GM23338 (cell line): Measurements from ENCODE around the gene USP36. TPM values are rescaled to one million over a fixed set of nuclear protein-coding genes. Genes with fewer than 3 reads are reported as not detected.

ENCODE experiments used
- ATAC-seq: fragments of 200-7000 bp; cut with Tn5 transposase; 3 replicates; pipeline ENCODE4 v1.9.1; 2020
- DNase-seq: peaks from one replicate; pipeline ENCODE4 v3.0.0-alpha.2; 2015; ENCODE audit warnings: low spot score
- H2AFZ ChIP-seq: fragments of 200-600 bp; sonication (generic); 2 replicates; pipeline ENCODE4 v1.8.0; 2016; ENCODE audit warnings: antibody characterized with exemption, mild to moderate bottlenecking, moderate library complexity
- H3F3A ChIP-seq: fragments of 200-600 bp; sonication (generic); replicated peaks from 2 replicates; pipeline ENCODE4 v1.8.0; 2017; ENCODE audit warnings: antibody characterized with exemption, mixed run types, low read depth
- H3K27ac ChIP-seq: fragments of 200-600 bp; sonication (generic); 2 replicates; pipeline ENCODE4 v1.6.1; 2016; ENCODE audit warnings: low read depth
- H3K27me3 ChIP-seq: fragments of 200-600 bp; sonication (generic); 2 replicates; pipeline ENCODE4 v1.8.0; 2016; ENCODE audit warnings: mild to moderate bottlenecking, mixed run types, moderate library complexity; ENCODE audit not compliant: insufficient read depth
- H3K36me3 ChIP-seq: fragments of 200-600 bp; sonication (generic); 2 replicates; pipeline ENCODE4 v1.8.0; 2016; ENCODE audit warnings: mild to moderate bottlenecking; ENCODE audit not compliant: insufficient read depth
- H3K4me1 ChIP-seq: fragments of 200-600 bp; sonication (generic); 2 replicates; pipeline ENCODE4 v1.8.0; 2016; ENCODE audit warnings: mild to moderate bottlenecking, moderate library complexity; ENCODE audit not compliant: insufficient read depth
- H3K4me2 ChIP-seq: fragments of 200-600 bp; sonication (generic); 2 replicates; pipeline ENCODE4 v1.7.1; 2017; ENCODE audit warnings: mixed run types
- H3K4me3 ChIP-seq: fragments of 200-600 bp; sonication (generic); 2 replicates; pipeline ENCODE4 v1.6.1; 2016; ENCODE audit warnings: mixed run types
- H3K79me2 ChIP-seq: fragments of 200-600 bp; sonication (generic); replicated peaks from 2 replicates; pipeline ENCODE4 v1.8.0; 2017; ENCODE audit warnings: mild to moderate bottlenecking; ENCODE audit not compliant: insufficient read depth
- H3K9me2 ChIP-seq: fragments of 200-600 bp; sonication (generic); 2 replicates; pipeline ENCODE4 v1.8.0; 2017; ENCODE audit not compliant: insufficient read depth
- H4K20me1 ChIP-seq: fragments of 200-600 bp; sonication (generic); replicated peaks from 2 replicates; pipeline ENCODE4 v1.8.0; 2017; ENCODE audit warnings: mild to moderate bottlenecking; ENCODE audit not compliant: insufficient read depth
- H3K27ac Mint-ChIP-seq: 2 replicates; pipeline ENCODE4 v1.8.0; 2020; ENCODE audit warnings: inconsistent platforms, mild to moderate bottlenecking, moderate library complexity, mixed read lengths
- H3K27me3 Mint-ChIP-seq: 3 replicates; pipeline ENCODE4 v1.8.0; 2022; ENCODE audit warnings: low read depth, mild to moderate bottlenecking, moderate library complexity, mixed read lengths, inconsistent platforms; ENCODE audit not compliant: insufficient read depth, poor library complexity
- H3K36me3 Mint-ChIP-seq: 3 replicates; pipeline ENCODE4 v1.8.0; 2021; ENCODE audit warnings: low read depth, mild to moderate bottlenecking, inconsistent platforms, moderate library complexity, mixed read lengths
- H3K4me1 Mint-ChIP-seq: 3 replicates; pipeline ENCODE4 v1.8.0; 2020; ENCODE audit warnings: mild to moderate bottlenecking, inconsistent platforms, mixed read lengths
- H3K4me3 Mint-ChIP-seq: 3 replicates; pipeline ENCODE4 v1.8.0; 2021; ENCODE audit warnings: moderate library complexity, mild to moderate bottlenecking, inconsistent platforms, mixed read lengths
- H3K9me3 Mint-ChIP-seq: 3 replicates; pipeline ENCODE4 v1.8.0; 2020; ENCODE audit warnings: moderate library complexity, mild to moderate bottlenecking, inconsistent platforms, mixed read lengths
- CREB1 ChIP-seq: fragments of 250-450 bp; sonication (Bioruptor Pico); IDR thresholded peaks from 2 replicates; pipeline ENCODE4 v1.5.0; 2020; ENCODE audit warnings: low read depth, mild to moderate bottlenecking, moderate library complexity
- EZH2 ChIP-seq: fragments of 200-600 bp; sonication (generic); IDR thresholded peaks from one replicate; pipeline ENCODE4 v1.8.0; 2017; ENCODE audit warnings: antibody characterized with exemption, mild to moderate bottlenecking, low read depth; ENCODE audit not compliant: unreplicated experiment
- EZH2phosphoT487 ChIP-seq: fragments of 200-600 bp; sonication (generic); IDR thresholded peaks from one replicate; pipeline ENCODE4 v1.8.1; 2018; ENCODE audit warnings: antibody characterized with exemption; ENCODE audit not compliant: unreplicated experiment
- JUNB ChIP-seq: IDR thresholded peaks from one replicate; pipeline ENCODE4 v1.6.1; 2016; ENCODE audit warnings: antibody characterized with exemption; ENCODE audit not compliant: unreplicated experiment
- NANOG ChIP-seq: IDR thresholded peaks from 2 replicates; pipeline ENCODE4 v1.6.1; 2016; ENCODE audit warnings: antibody characterized with exemption, borderline replicate concordance
- POLR2AphosphoS5 ChIP-seq: IDR thresholded peaks from 2 replicates; pipeline ENCODE4 v1.6.1; 2016; ENCODE audit warnings: antibody characterized with exemption, low read depth
- STAT1 ChIP-seq: IDR thresholded peaks from one replicate; pipeline ENCODE4 v1.6.1; 2016; ENCODE audit warnings: antibody characterized with exemption; ENCODE audit not compliant: unreplicated experiment
- ZNF114 ChIP-seq: fragments of 250-450 bp; sonication (Bioruptor Pico); IDR thresholded peaks from 2 replicates; pipeline ENCODE4 v1.5.0; 2020; ENCODE audit warnings: mild to moderate bottlenecking, moderate library complexity
- ZNF331 ChIP-seq: fragments of 250-450 bp; sonication (Bioruptor Pico); IDR thresholded peaks from 2 replicates; pipeline ENCODE4 v1.5.0; 2020; ENCODE audit warnings: low read depth, mild to moderate bottlenecking, moderate library complexity
- polyA plus RNA-seq: library from polyadenylated mRNA; unstranded; fragments of >200 nt; fragmentation: Nextera tagmentation; extraction: Ambion mirVana; gene quantifications from 2 replicates; pipeline ENCODE4 v1.2.1, GENCODE V29; 2016
- total RNA-seq: library from RNA; depleted of rRNA; stranded (reverse); fragments of >200 nt; shearing (Covaris generic); gene quantifications from 2 replicates; pipeline ENCODE4 v1.2.3, GENCODE V29; 2014
- TF ChIP-seq, protein P1 (sequence below), 2 experiments: fragments of 200-600 bp in 1 of 2; sonication (generic) in 1 of 2; conservative IDR thresholded peaks; 2 replicates each; pipeline versions ENCODE4 v1.5.1 to v1.6.1; 2016 to 2017; ENCODE audit warnings: antibody characterized with exemption in 2 of 2, low read depth in 2 of 2, mild to moderate bottlenecking in 2 of 2, moderate library complexity in 1 of 2
- TF ChIP-seq, protein P2 (sequence below): IDR thresholded peaks from 2 replicates; pipeline ENCODE4 v1.6.1; 2016; ENCODE audit warnings: antibody characterized with exemption
- TF ChIP-seq, protein P3 (sequence below): fragments of 250-450 bp; sonication (Bioruptor Pico); IDR thresholded peaks from 2 replicates; pipeline ENCODE4 v1.5.0; 2020; ENCODE audit warnings: mild to moderate bottlenecking, moderate library complexity
- TF ChIP-seq, protein P4 (sequence below): IDR thresholded peaks from one replicate; pipeline ENCODE4 v1.6.1; 2018; ENCODE audit warnings: antibody characterized with exemption; ENCODE audit not compliant: unreplicated experiment

USP36 gene
- total and polyA plus RNA-seq, 2 experiments from 2014 or later: 36.2 to 55.5 TPM

DNA sequence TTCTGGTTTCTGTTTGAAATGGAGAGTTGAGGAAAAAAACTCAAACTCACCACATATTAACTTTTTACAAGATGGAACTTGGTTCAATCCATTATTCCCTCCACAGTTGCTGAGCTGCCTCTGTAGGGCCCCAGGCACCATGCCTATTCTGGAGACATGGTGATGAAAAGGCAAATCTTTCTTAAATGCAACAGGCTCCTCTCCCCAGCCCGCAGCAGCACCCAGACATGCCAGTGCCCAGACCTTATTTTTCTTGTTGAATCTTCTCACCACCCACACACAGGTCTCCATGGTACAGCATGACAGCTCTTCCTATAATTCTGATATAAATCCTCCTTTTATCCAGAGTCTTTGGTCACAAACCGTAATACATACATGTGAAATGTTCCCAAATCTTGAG lies 66.2 kb downstream of the USP36 start (continued):
- TF ChIP-seq, protein P1, sequence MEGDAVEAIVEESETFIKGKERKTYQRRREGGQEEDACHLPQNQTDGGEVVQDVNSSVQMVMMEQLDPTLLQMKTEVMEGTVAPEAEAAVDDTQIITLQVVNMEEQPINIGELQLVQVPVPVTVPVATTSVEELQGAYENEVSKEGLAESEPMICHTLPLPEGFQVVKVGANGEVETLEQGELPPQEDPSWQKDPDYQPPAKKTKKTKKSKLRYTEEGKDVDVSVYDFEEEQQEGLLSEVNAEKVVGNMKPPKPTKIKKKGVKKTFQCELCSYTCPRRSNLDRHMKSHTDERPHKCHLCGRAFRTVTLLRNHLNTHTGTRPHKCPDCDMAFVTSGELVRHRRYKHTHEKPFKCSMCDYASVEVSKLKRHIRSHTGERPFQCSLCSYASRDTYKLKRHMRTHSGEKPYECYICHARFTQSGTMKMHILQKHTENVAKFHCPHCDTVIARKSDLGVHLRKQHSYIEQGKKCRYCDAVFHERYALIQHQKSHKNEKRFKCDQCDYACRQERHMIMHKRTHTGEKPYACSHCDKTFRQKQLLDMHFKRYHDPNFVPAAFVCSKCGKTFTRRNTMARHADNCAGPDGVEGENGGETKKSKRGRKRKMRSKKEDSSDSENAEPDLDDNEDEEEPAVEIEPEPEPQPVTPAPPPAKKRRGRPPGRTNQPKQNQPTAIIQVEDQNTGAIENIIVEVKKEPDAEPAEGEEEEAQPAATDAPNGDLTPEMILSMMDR (conservative IDR thresholded peaks at IDR 0.05; ENCODE audit: low read depth in 2 of 2): no peak
- no peak for TF ChIP-seq CREB1 (CRISPR knock-in tag)

DNA sequence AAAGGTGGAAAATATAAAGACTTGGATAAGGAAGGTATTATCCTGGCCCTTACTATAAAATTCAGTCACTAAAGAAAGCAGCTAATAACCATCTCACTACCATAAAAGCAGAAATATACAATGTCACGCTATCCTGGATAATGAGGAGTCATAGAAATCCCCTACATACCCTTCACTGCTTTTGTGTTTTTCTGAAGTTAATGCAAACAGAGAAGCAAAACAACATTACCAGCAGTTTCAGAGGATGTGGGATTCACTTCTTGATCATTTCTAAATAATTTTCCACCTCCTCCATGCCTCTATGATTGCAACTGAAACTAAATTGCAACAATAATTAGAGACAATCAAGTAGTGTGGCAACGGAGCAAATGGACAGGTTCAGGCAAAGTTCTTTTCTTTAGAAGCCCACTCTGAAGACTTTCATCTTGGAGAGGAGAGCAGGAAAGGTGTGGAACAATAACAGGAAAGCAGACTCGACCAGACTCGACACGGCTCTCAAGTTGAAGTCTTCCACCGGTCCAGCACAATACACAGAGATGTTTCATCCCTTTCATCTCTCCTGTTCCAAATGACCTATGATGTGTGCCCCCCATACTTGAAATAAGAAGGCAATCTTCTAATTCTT lies 68.7 kb downstream of the USP36 start:
- Histone ChIP-seq H3K27me3 (no peaks in the 10 kb centered on the region), H3K4me3 (no peak overlapping the region), H3K27ac (0 out of 2 replicates have a peak overlapping the region, but pooled peaks have one; percentile 32), H3K9me2 (no peaks in the 10 kb centered on the region), H3K4me1 (no peaks in the 10 kb centered on the region; the same call in 1 of the 2 replicates), H4K20me1 (peaks cover 20% of the 10 kb centered on the region), H2AFZ (no peak overlapping the region), H3F3A (no peaks in the 10 kb centered on the region), H3K79me2 (peaks cover 20% of the 10 kb centered on the region), H3K4me2 (no peak overlapping the region), H3K36me3 (no peaks in the 10 kb centered on the region)
- no peak for ATAC-seq
- no peak for DNase-seq
- H3K9me3 Mint-ChIP-seq: no peaks in the 10 kb centered on the region
- no peaks in the 10 kb centered on the region for H3K36me3 Mint-ChIP-seq
- no peaks in the 10 kb centered on the region for H3K27me3 Mint-ChIP-seq
- peaks cover 13% of the 10 kb centered on the region for H3K4me1 Mint-ChIP-seq
- no peak overlapping the region for H3K27ac Mint-ChIP-seq
- no peak overlapping the region for H3K4me3 Mint-ChIP-seq
- TF ChIP-seq EZH2 (no peak), ZNF331 (CRISPR knock-in tag) (no peak), JUNB (no peak), EZH2phosphoT487 (no peak), CREB1 (CRISPR knock-in tag) (no peak), NANOG (no peak), STAT1 (no peak), ZNF114 (CRISPR knock-in tag) (no peak), POLR2AphosphoS5 (no peak)
- TF ChIP-seq, protein P2, sequence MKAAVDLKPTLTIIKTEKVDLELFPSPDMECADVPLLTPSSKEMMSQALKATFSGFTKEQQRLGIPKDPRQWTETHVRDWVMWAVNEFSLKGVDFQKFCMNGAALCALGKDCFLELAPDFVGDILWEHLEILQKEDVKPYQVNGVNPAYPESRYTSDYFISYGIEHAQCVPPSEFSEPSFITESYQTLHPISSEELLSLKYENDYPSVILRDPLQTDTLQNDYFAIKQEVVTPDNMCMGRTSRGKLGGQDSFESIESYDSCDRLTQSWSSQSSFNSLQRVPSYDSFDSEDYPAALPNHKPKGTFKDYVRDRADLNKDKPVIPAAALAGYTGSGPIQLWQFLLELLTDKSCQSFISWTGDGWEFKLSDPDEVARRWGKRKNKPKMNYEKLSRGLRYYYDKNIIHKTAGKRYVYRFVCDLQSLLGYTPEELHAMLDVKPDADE: no peak
- TF ChIP-seq, protein P3, sequence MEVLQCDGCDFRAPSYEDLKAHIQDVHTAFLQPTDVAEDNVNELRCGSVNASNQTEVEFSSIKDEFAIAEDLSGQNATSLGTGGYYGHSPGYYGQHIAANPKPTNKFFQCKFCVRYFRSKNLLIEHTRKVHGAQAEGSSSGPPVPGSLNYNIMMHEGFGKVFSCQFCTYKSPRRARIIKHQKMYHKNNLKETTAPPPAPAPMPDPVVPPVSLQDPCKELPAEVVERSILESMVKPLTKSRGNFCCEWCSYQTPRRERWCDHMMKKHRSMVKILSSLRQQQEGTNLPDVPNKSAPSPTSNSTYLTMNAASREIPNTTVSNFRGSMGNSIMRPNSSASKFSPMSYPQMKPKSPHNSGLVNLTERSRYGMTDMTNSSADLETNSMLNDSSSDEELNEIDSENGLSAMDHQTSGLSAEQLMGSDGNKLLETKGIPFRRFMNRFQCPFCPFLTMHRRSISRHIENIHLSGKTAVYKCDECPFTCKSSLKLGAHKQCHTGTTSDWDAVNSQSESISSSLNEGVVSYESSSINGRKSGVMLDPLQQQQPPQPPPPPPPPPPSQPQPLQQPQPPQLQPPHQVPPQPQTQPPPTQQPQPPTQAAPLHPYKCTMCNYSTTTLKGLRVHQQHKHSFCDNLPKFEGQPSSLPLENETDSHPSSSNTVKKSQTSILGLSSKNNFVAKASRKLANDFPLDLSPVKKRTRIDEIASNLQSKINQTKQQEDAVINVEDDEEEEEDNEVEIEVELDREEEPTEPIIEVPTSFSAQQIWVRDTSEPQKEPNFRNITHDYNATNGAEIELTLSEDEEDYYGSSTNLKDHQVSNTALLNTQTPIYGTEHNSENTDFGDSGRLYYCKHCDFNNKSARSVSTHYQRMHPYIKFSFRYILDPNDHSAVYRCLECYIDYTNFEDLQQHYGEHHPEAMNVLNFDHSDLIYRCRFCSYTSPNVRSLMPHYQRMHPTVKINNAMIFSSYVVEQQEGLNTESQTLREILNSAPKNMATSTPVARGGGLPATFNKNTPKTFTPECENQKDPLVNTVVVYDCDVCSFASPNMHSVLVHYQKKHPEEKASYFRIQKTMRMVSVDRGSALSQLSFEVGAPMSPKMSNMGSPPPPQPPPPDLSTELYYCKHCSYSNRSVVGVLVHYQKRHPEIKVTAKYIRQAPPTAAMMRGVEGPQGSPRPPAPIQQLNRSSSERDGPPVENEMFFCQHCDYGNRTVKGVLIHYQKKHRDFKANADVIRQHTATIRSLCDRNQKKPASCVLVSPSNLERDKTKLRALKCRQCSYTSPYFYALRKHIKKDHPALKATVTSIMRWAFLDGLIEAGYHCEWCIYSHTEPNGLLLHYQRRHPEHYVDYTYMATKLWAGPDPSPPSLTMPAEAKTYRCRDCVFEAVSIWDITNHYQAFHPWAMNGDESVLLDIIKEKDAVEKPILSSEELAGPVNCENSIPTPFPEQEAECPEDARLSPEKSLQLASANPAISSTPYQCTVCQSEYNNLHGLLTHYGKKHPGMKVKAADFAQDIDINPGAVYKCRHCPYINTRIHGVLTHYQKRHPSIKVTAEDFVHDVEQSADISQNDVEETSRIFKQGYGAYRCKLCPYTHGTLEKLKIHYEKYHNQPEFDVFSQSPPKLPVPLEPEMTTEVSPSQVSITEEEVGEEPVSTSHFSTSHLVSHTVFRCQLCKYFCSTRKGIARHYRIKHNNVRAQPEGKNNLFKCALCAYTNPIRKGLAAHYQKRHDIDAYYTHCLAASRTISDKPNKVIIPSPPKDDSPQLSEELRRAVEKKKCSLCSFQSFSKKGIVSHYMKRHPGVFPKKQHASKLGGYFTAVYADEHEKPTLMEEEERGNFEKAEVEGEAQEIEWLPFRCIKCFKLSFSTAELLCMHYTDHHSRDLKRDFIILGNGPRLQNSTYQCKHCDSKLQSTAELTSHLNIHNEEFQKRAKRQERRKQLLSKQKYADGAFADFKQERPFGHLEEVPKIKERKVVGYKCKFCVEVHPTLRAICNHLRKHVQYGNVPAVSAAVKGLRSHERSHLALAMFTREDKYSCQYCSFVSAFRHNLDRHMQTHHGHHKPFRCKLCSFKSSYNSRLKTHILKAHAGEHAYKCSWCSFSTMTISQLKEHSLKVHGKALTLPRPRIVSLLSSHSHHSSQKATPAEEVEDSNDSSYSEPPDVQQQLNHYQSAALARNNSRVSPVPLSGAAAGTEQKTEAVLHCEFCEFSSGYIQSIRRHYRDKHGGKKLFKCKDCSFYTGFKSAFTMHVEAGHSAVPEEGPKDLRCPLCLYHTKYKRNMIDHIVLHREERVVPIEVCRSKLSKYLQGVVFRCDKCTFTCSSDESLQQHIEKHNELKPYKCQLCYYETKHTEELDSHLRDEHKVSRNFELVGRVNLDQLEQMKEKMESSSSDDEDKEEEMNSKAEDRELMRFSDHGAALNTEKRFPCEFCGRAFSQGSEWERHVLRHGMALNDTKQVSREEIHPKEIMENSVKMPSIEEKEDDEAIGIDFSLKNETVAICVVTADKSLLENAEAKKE (CRISPR knock-in tag): no peak
- TF ChIP-seq, protein P4, sequence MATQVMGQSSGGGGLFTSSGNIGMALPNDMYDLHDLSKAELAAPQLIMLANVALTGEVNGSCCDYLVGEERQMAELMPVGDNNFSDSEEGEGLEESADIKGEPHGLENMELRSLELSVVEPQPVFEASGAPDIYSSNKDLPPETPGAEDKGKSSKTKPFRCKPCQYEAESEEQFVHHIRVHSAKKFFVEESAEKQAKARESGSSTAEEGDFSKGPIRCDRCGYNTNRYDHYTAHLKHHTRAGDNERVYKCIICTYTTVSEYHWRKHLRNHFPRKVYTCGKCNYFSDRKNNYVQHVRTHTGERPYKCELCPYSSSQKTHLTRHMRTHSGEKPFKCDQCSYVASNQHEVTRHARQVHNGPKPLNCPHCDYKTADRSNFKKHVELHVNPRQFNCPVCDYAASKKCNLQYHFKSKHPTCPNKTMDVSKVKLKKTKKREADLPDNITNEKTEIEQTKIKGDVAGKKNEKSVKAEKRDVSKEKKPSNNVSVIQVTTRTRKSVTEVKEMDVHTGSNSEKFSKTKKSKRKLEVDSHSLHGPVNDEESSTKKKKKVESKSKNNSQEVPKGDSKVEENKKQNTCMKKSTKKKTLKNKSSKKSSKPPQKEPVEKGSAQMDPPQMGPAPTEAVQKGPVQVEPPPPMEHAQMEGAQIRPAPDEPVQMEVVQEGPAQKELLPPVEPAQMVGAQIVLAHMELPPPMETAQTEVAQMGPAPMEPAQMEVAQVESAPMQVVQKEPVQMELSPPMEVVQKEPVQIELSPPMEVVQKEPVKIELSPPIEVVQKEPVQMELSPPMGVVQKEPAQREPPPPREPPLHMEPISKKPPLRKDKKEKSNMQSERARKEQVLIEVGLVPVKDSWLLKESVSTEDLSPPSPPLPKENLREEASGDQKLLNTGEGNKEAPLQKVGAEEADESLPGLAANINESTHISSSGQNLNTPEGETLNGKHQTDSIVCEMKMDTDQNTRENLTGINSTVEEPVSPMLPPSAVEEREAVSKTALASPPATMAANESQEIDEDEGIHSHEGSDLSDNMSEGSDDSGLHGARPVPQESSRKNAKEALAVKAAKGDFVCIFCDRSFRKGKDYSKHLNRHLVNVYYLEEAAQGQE: no peak
